Choroid plexus epithelial cell (primary cell): ENCODE measurements around the gene HMGN4.
"Not testable (repeated sequence)": the region's sequence is repeated elsewhere in the genome, so short reads cannot be mapped to it uniquely, and the experiment has no call there.

ENCODE experiments used
- DNase-seq: peaks from one replicate; pipeline ENCODE4 v3.0.0-alpha.2; 2010; ENCODE audit warnings: low read depth
- H3K4me3 ChIP-seq: 2 replicates; pipeline ENCODE4 v1.5.1; 2011; ENCODE audit warnings: low read depth, mild to moderate bottlenecking, control low read depth, low read length, moderate library complexity
- CTCF ChIP-seq: conservative IDR thresholded peaks from 2 replicates; pipeline ENCODE4 v1.5.1; 2011; ENCODE audit warnings: low read depth, mild to moderate bottlenecking, control low read depth, inconsistent platforms, low read length, moderate library complexity

HMGN4 gene

GRCh38 chr6:26541579-26541978 is 3.4 kb downstream of the HMGN4 start:
- DNase-seq = no peak
- TF ChIP-seq CTCF = no peak
- no peak overlapping the region for H3K4me3 ChIP-seq

- TF ChIP-seq CTCF = peak; percentile 63
- H3K4me3 ChIP-seq = no peak overlapping the region
- peak; percentile 59 for DNase-seq
Observed at GRCh38 chr6:26543953-26544352, 5.8 kb downstream of the HMGN4 start.

- no peak for TF ChIP-seq CTCF
- DNase-seq = no peak
- H3K4me3 ChIP-seq = no peak overlapping the region
Observed at GRCh38 chr6:26544473-26544872, 6.3 kb downstream of the HMGN4 start.

- no peak for TF ChIP-seq CTCF
- no peak for DNase-seq
- no peak overlapping the region for H3K4me3 ChIP-seq
Observed at GRCh38 chr6:26545627-26546026, 7.5 kb downstream of the HMGN4 start.

GRCh38 chr6:26547363-26547762 is 9.2 kb downstream of the HMGN4 start:
- not testable (repeated sequence) for H3K4me3 ChIP-seq, DNase-seq

- peak overlapping the region; percentile 74 for H3K4me3 ChIP-seq
- TF ChIP-seq CTCF = peak; percentile 17
- DNase-seq = peak; percentile 54
Observed at GRCh38 chr6:26550250-26550993, 12.3 kb downstream of the HMGN4 start.

- TF ChIP-seq CTCF = no peak
- H3K4me3 ChIP-seq = no peak overlapping the region
- no peak for DNase-seq
Observed at GRCh38 chr6:26552205-26552604, 14.0 kb downstream of the HMGN4 start.
